Endothelial cell of hepatic sinusoid (primary cell): ENCODE measurements around the gene ZNF524.

Experiments
- in situ Hi-C: cut with HindIII; loops from 2 replicates; pipeline ENCODE4 v1.10.0; 2017; ENCODE audit warnings: low sequenced_read_pairs

ZNF524 gene

DNA sequence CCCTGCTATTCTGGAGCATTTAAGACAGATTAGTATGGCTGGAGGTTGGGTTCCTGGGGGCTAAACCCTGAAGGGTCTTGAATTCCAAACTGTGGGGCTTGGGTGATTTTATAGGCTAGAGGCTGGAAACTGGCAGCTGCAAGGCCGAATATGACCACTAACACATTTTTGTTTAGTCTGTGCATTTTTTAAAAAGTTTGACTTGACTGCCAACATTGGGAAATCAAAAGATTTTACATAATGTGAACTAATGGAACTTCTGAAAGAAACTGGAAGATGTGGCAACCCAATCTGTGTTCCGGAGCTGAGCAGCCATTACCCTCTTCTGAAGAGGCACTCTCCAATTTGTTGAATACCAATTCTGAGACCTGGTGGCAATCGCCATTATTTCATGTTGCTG is 19.2 kb downstream of the ZNF524 start:
- in situ Hi-C loops = no loop called here

- in situ Hi-C loops = loop anchor here (5.0 kb wide), 3 partner anchors 108 to 403 kb away; no protein-coding TSS in a partner anchor
Observed at GRCh38 chr19:55620410-55621204, 20.5 kb downstream of the ZNF524 start.

GRCh38 chr19:55621205-55621672 is 21.2 kb downstream of the ZNF524 start:
- in situ Hi-C loops = loop anchor here (5.0 kb wide), 3 partner anchors 109 to 404 kb away; no protein-coding TSS in a partner anchor

- in situ Hi-C loops = loop anchor here (5.0 kb wide), 3 partner anchors 109 to 404 kb away; no protein-coding TSS in a partner anchor
Observed at GRCh38 chr19:55621673-55622231, 21.7 kb downstream of the ZNF524 start.

DNA sequence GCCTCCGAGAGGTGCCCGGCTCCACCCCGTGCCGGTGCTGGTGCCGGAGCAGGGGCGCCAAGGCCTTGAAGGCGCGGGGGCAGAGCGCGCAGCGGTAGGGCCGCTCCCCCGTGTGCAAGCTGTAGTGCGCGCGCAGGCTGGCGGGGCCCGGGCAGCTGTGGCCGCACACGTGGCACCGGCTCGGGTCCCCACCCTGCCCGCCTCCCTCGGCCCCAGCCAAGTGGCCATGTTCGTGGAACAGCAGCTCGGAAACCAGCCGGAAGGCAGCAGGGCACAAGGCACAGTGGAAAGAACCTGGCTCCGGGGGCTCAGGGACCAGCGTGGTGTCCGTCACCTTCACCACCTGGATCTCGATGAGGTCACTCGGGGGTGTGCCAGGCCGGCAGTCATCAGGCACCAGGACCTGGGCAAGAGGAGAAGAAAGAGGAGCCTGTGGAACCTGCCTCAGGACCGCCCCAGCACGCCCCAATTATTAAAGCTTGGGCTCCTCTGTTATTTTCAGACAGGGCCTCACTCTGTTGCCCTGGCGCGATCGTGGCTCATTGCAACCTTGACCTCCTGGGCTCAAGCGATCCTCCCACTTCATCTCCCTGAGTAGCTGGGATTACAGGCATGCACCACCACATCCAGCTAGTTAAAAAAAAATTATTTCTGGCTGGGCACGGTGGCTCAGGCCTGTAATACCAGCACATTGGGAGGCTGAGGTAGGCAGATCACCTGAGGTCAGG is 22.3 kb downstream of the ZNF524 start:
- in situ Hi-C loops = loop anchor here (5.0 kb wide), 3 partner anchors 110 to 405 kb away; no protein-coding TSS in a partner anchor

- in situ Hi-C loops = loop anchor here (5.0 kb wide), 3 partner anchors 111 to 406 kb away; no protein-coding TSS in a partner anchor
Observed at GRCh38 chr19:55623130-55623529, 23.0 kb downstream of the ZNF524 start.

GRCh38 chr19:55623561-55623960 is 23.5 kb downstream of the ZNF524 start:
- in situ Hi-C loops = loop anchor here (5.0 kb wide), 3 partner anchors 111 to 406 kb away; no protein-coding TSS in a partner anchor

DNA sequence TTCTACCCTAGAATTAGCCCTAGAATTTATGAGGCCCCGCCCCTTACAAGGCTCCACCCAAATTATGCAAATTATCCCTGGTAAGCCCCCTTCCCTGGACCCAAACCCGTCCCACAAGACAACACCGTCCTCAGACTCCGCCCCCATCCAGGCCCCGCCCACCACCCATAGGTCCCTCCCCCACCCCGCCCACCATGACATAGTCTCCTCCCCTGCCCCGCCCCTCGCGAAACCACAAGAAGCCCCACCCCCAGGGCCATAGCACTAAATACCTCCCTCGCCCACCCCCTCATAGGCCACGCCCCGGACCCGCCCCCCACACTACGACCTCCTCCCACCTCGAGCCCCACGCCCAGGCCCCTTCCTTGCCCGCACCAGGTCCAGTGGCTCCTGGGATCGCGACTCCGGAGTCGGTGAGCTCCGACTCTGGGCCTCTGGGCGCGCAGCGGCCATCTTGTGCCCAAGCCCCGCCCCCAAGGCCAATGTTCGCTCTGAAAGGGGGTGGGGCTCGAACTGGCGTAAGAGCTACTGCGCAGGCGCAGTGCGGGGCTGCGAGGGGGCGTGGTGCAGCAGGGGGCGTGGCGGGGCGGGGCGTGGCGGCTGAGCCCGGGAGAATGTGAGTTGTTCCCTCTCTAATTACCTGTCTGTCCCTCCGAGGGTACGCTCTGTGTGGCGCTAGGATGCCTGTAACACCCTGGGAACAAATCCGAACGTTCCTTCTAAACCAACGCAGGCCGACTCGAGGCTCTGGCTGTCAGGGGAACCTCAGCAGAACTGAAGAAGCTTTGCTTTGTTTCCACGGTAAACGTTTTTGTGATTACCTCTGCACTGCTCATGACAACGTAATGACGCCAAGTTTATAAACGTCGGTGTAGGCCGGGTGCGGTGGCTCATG is 24.3 kb downstream of the ZNF524 start, which contains the start of gene ZNF784:
Gene ZNF784 (minus strand): TSS at position 458 of the 895 bp plus-strand sequence. CDS start 5 bp downstream, at position 453.
- in situ Hi-C loops = loop anchor here (5.0 kb wide), 3 partner anchors 112 to 407 kb away; no protein-coding TSS in a partner anchor

GRCh38 chr19:55625004-55625326 is 24.9 kb downstream of the ZNF524 start:
- in situ Hi-C loops = no loop called here

- in situ Hi-C loops = no loop called here
Observed at GRCh38 chr19:55626350-55626749, 26.3 kb downstream of the ZNF524 start.

- in situ Hi-C loops = no loop called here
Observed at GRCh38 chr19:55632463-55632834, 32.4 kb downstream of the ZNF524 start.

DNA sequence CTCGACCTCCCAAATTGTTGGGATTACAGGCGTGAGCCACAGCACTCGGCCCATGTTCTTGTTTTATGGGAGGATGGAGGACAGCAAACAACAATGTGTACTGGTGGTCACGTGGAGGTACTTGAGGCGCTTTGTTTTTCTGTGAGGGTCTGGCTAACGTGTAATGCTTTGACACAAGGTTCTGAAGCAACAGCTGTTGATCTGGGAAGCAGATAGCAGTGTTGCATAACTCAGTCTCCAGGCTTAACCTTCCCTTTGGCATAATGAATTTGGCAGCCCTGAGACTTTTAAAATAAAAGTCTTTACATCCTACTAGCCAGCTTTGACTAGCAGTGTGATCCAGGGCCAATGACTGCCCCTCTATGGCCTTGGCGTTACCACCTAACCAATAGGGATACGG is 33.8 kb downstream of the ZNF524 start:
- in situ Hi-C loops = no loop called here

DNA sequence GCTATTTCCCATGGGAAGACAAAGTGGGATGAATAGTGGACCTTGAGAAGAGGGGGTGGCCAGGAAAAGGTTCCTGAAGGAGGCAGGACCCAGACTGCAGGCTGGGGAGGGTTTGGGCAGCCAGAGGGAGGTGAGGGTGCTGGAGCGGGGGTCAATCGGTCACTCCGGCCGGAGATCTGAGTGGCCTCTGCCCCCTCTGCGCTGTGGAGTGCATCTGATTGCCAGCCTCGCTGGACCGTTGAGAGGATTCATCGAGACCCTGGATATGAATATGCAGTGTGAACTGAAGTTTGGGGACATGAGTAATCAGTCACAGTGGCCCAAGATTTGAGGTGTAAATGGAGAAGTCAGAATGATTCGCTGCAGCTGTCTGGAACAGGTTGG is 35.2 kb downstream of the ZNF524 start:
- in situ Hi-C loops = no loop called here

DNA sequence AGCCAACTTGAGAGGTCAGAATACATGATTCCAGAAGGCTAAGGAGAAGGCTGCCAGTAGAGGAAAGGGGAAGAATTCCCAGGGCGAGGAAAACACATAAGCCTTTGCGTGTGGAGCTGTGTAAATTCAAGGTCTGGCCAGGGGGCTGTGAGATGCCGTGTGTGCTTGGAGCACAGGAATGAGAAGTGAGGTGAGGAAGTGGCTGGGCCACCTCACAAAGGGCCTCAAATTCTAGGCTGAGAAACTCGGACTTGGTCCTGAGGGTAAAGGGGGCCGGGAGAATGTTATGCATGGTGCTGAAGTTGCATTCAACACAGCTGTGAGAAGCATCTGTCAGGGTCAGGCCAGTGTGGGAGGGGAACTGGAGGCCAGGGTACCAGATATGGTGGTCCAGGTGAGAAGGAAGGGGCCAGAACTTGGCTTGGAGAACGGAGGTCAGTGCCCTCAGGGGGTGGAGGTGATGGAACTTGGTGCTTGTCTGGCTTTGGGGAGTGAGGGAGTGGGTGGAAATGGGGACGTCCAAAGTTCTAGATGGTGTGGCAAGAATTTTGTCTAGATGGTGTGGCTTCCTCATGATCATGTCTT is 35.9 kb downstream of the ZNF524 start:
- in situ Hi-C loops = no loop called here

DNA sequence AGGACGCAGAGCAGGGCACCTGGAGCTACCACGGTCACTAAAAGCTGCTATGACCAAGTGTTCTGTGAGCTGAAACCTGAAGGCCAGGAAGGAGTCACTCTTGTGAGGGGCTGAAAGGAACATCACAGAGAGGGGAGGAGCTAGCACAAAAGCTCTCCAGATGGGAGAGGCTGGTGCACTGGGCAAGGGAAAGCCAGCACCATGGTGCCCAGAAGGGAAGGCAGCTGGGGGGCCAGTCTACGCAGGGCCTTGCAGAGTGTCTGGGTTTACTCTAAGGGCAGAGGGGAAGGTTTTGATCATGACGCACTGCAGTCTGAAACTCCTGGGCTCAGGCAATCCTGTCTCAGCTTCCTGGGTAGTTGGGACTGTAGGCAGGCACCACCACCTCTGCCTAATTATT is 36.6 kb downstream of the ZNF524 start:
- in situ Hi-C loops = no loop called here

- in situ Hi-C loops = no loop called here
Observed at GRCh38 chr19:55637534-55637933, 37.4 kb downstream of the ZNF524 start.

GRCh38 chr19:55638864-55639359 is 38.8 kb downstream of the ZNF524 start:
- in situ Hi-C loops = no loop called here

- in situ Hi-C loops = no loop called here
Observed at GRCh38 chr19:55640043-55640576, 40.0 kb downstream of the ZNF524 start.
